ENCODE data around the gene KRT73.
"Not testable (repeated sequence)": the region's sequence is repeated elsewhere in the genome, so short reads cannot be mapped to it uniquely, and the experiment has no call there.

The KRT73 gene

GRCh38 chr12:52594237-52594636 lies 24.1 kb downstream of the KRT73 start:
- DNase-seq: not testable (repeated sequence)

GRCh38 chr12:52591521-52591920 lies 26.8 kb downstream of the KRT73 start:
- DNase-seq: no peak

GRCh38 chr12:52590021-52590420 lies 28.3 kb downstream of the KRT73 start:
- no peak for DNase-seq

GRCh38 chr12:52587563-52587962 lies 30.8 kb downstream of the KRT73 start:
- DNase-seq: no peak

- DNase-seq: no peak
Observed at GRCh38 chr12:52585946-52586345, 32.4 kb downstream of the KRT73 start.

GRCh38 chr12:52585066-52585465 lies 33.3 kb downstream of the KRT73 start:
- peak; percentile 33 to 66 for DNase-seq

- DNase-seq: no peak
Observed at GRCh38 chr12:52584156-52584682, 34.1 kb downstream of the KRT73 start.

- DNase-seq: peak; percentile 77 to 92
Observed at GRCh38 chr12:52582971-52583456, 35.3 kb downstream of the KRT73 start.

GRCh38 chr12:52582486-52582885 lies 35.9 kb downstream of the KRT73 start:
- no peak for DNase-seq

GRCh38 chr12:52581481-52581880 lies 36.9 kb downstream of the KRT73 start:
- peak in 1 of 2 donors; percentile 49 for DNase-seq

GRCh38 chr12:52581066-52581465 lies 37.3 kb downstream of the KRT73 start:
- no peak for DNase-seq

GRCh38 chr12:52580496-52580895 lies 37.9 kb downstream of the KRT73 start:
- DNase-seq: no peak

- DNase-seq: no peak
Observed at GRCh38 chr12:52579468-52580465, 38.6 kb downstream of the KRT73 start.

- no peak for DNase-seq
Observed at GRCh38 chr12:52578469-52578868, 39.9 kb downstream of the KRT73 start.

GRCh38 chr12:52577316-52577715 lies 41.0 kb downstream of the KRT73 start:
- no peak for DNase-seq

GRCh38 chr12:52575948-52576347 lies 42.4 kb downstream of the KRT73 start:
- no peak for DNase-seq

GRCh38 chr12:52575256-52575655 lies 43.1 kb downstream of the KRT73 start:
- no peak for DNase-seq

- DNase-seq: no peak
Observed at GRCh38 chr12:52573743-52574142, 44.6 kb downstream of the KRT73 start, which contains the start of gene KRT74. Gene KRT74, minus strand, starts transcription at chr12:52573843. Its CDS starts 66 bp downstream, at chr12:52573777.

GRCh38 chr12:52573306-52573705 lies 45.1 kb downstream of the KRT73 start:
- no peak for DNase-seq

- DNase-seq: no peak
Observed at GRCh38 chr12:52570511-52570910, 47.8 kb downstream of the KRT73 start.

- no peak for DNase-seq
Observed at GRCh38 chr12:52568111-52568510, 50.2 kb downstream of the KRT73 start.

- no peak for DNase-seq
Observed at GRCh38 chr12:52566847-52567291, 51.5 kb downstream of the KRT73 start.

GRCh38 chr12:52564582-52564981 lies 53.8 kb downstream of the KRT73 start:
- no peak for DNase-seq

Data from inflammatory macrophage treated with lipopolysaccharide for 1 hour (primary cell).